HepG2 (cell line): ENCODE data around the gene HACD2. TPM values are rescaled to one million over a fixed set of nuclear protein-coding genes. Genes with fewer than 3 reads are reported as not detected.

Experiments used
- FIP1L1 ChIP-seq: fragments of 200-400 bp; formaldehyde crosslinking; IDR thresholded peaks from 2 replicates; pipeline ENCODE4 v1.6.1; 2018; ENCODE audit warnings: low read depth, mild to moderate bottlenecking, low read length, moderate library complexity, borderline replicate concordance; ENCODE audit not compliant: insufficient read depth
- HOXA9 ChIP-seq: sonication (generic); formaldehyde crosslinking; IDR thresholded peaks from 2 replicates; pipeline ENCODE4 v1.8.1; 2022; ENCODE audit warnings: missing genetic modification reagents, mild to moderate bottlenecking, moderate library complexity, borderline replicate concordance
- IRF2 ChIP-seq: IDR thresholded peaks from 2 replicates; pipeline ENCODE4 v1.6.1; 2018; ENCODE audit warnings: missing genetic modification reagents, missing compliant biosample characterization
- NBN ChIP-seq: fragments of 450-650 bp; conservative IDR thresholded peaks from 2 replicates; pipeline ENCODE4 v1.6.1; 2017
- PHB2 ChIP-seq: fragments of 450-650 bp; IDR thresholded peaks from 2 replicates; pipeline ENCODE4 v1.6.1; 2018; ENCODE audit not compliant: partially characterized antibody
- RBFOX2 ChIP-seq: fragments of 200-400 bp; formaldehyde crosslinking; IDR thresholded peaks from 2 replicates; pipeline ENCODE4 v1.6.1; 2017; ENCODE audit warnings: low read depth, mild to moderate bottlenecking, low read length
- RERE ChIP-seq: IDR thresholded peaks from 2 replicates; pipeline ENCODE4 v1.6.1; 2016; ENCODE audit warnings: low read depth, missing genetic modification reagents, missing compliant biosample characterization
- SP4 ChIP-seq: sonication (generic); formaldehyde crosslinking; IDR thresholded peaks from 2 replicates; pipeline ENCODE4 v1.8.1; 2023; ENCODE audit warnings: mild to moderate bottlenecking, missing genetic modification reagents
- SRF ChIP-seq: IDR thresholded peaks from 2 replicates; pipeline ENCODE4 v1.6.1; 2011; ENCODE audit warnings: mild to moderate bottlenecking, low read depth, low read length, moderate library complexity
- ZNF589 ChIP-seq: sonication (generic); formaldehyde crosslinking; conservative IDR thresholded peaks from 2 replicates; pipeline ENCODE4 v1.8.0; 2022; ENCODE audit warnings: mild to moderate bottlenecking, moderate library complexity, missing genetic modification reagents
- ZSCAN22 ChIP-seq: sonication (generic); formaldehyde crosslinking; IDR thresholded peaks from 2 replicates; pipeline ENCODE4 v1.4.0; 2020; ENCODE audit warnings: mild to moderate bottlenecking, missing genetic modification reagents
- polyA plus RNA-seq, 8 experiments: library from polyadenylated mRNA; depleted of rRNA in 3 of 8; stranded (reverse) in 7 of 8; unstranded in 1 of 8; fragments of >200 nt; fragmentation: Illumina TruSeq in 4 of 8; extraction: Trizol in 4 of 8; gene quantifications; 2 replicates each; pipeline versions ENCODE4 v1.2.1 to v1.2.3, GENCODE V29; 2011 to 2016; ENCODE audit warnings: low read depth in 4 of 8, missing spikeins in 1 of 8, mixed read lengths in 1 of 8; ENCODE audit not compliant: insufficient read depth in 1 of 8
- total RNA-seq, 5 experiments: library from RNA; depleted of rRNA; stranded (reverse); fragments of >200 nt; fragmentation: Illumina TruSeq; extraction: Trizol; gene quantifications; 2 replicates each; pipeline ENCODE4 v1.2.3, GENCODE V29; 2016; ENCODE audit warnings: low read depth in 1 of 5
- TF ChIP-seq, protein P1 (sequence below): sonication (generic); formaldehyde crosslinking; IDR thresholded peaks from 2 replicates; pipeline ENCODE4 v1.4.0; 2020; ENCODE audit warnings: mild to moderate bottlenecking, low read depth, missing genetic modification reagents
- TF ChIP-seq, protein P2 (sequence below): sonication (generic); formaldehyde crosslinking; IDR thresholded peaks from 2 replicates; pipeline ENCODE4 v1.8.0; 2022; ENCODE audit warnings: missing genetic modification reagents, mild to moderate bottlenecking, moderate library complexity, borderline replicate concordance
- TF ChIP-seq, protein P3 (sequence below), 2 experiments: sonication (generic) in 1 of 2; formaldehyde crosslinking in 1 of 2; IDR thresholded peaks; 2 replicates each; pipeline versions ENCODE4 v1.6.1 to v1.9.0; 2014 to 2022; ENCODE audit warnings: antibody characterized with exemption in 1 of 2, borderline replicate concordance in 1 of 2, inconsistent platforms in 1 of 2, low read depth in 1 of 2, missing genetic modification reagents in 1 of 2

The HACD2 gene
- total and polyA plus RNA-seq, 2 of the 13 experiments (the other 11 are each of a cell fraction or from before 2014, with no cell fraction given): 47.0 to 50.4 TPM

- TF ChIP-seq HOXA9 (CRISPR knock-in tag) (no peak), ZSCAN22 (CRISPR knock-in tag) (no peak), FIP1L1 (no peak), ZNF589 (CRISPR knock-in tag) (0 out of 2 replicates have a peak, but pooled peaks have one; percentile 58), IRF2 (peak; percentile 94), SRF (no peak), SP4 (CRISPR knock-in tag) (no peak), RBFOX2 (no peak), NBN (no peak), PHB2 (no peak), RERE (CRISPR knock-in tag) (peak; percentile 78)
- TF ChIP-seq, protein P1, sequence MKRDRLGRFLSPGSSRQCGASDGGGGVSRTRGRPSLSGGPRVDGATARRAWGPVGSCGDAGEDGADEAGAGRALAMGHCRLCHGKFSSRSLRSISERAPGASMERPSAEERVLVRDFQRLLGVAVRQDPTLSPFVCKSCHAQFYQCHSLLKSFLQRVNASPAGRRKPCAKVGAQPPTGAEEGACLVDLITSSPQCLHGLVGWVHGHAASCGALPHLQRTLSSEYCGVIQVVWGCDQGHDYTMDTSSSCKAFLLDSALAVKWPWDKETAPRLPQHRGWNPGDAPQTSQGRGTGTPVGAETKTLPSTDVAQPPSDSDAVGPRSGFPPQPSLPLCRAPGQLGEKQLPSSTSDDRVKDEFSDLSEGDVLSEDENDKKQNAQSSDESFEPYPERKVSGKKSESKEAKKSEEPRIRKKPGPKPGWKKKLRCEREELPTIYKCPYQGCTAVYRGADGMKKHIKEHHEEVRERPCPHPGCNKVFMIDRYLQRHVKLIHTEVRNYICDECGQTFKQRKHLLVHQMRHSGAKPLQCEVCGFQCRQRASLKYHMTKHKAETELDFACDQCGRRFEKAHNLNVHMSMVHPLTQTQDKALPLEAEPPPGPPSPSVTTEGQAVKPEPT (CRISPR knock-in tag): no peak
- TF ChIP-seq, protein P2, sequence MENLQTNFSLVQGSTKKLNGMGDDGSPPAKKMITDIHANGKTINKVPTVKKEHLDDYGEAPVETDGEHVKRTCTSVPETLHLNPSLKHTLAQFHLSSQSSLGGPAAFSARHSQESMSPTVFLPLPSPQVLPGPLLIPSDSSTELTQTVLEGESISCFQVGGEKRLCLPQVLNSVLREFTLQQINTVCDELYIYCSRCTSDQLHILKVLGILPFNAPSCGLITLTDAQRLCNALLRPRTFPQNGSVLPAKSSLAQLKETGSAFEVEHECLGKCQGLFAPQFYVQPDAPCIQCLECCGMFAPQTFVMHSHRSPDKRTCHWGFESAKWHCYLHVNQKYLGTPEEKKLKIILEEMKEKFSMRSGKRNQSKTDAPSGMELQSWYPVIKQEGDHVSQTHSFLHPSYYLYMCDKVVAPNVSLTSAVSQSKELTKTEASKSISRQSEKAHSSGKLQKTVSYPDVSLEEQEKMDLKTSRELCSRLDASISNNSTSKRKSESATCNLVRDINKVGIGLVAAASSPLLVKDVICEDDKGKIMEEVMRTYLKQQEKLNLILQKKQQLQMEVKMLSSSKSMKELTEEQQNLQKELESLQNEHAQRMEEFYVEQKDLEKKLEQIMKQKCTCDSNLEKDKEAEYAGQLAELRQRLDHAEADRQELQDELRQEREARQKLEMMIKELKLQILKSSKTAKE (CRISPR knock-in tag): peak; percentile 93
- TF ChIP-seq, protein P3, sequence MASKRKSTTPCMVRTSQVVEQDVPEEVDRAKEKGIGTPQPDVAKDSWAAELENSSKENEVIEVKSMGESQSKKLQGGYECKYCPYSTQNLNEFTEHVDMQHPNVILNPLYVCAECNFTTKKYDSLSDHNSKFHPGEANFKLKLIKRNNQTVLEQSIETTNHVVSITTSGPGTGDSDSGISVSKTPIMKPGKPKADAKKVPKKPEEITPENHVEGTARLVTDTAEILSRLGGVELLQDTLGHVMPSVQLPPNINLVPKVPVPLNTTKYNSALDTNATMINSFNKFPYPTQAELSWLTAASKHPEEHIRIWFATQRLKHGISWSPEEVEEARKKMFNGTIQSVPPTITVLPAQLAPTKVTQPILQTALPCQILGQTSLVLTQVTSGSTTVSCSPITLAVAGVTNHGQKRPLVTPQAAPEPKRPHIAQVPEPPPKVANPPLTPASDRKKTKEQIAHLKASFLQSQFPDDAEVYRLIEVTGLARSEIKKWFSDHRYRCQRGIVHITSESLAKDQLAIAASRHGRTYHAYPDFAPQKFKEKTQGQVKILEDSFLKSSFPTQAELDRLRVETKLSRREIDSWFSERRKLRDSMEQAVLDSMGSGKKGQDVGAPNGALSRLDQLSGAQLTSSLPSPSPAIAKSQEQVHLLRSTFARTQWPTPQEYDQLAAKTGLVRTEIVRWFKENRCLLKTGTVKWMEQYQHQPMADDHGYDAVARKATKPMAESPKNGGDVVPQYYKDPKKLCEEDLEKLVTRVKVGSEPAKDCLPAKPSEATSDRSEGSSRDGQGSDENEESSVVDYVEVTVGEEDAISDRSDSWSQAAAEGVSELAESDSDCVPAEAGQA (IDR thresholded peaks at IDR 0.05; ENCODE audit: low read depth): no peak; the same call in 1 of the 2 replicates
- TF ChIP-seq, protein P3 (CRISPR knock-in tag; IDR thresholded peaks at IDR 0.05; ENCODE audit: borderline replicate concordance): no peak
Measured at GRCh38 chr3:123605789-123606234, 21.0 kb upstream of the HACD2 start (continued).
